AG10803 (cell line): ENCODE data around the gene MAP3K2.

Experiments used
- DNase-seq: peaks from one replicate; pipeline ENCODE4 v3.0.0; 2010; ENCODE audit warnings: low read depth
- H3K4me3 ChIP-seq: 2 replicates; pipeline ENCODE4 v1.5.1; 2011; ENCODE audit warnings: mild to moderate bottlenecking, low read length, control low read depth
- TF ChIP-seq, protein P1 (sequence below): conservative IDR thresholded peaks from 2 replicates; pipeline ENCODE4 v1.5.1; 2011; ENCODE audit warnings: mild to moderate bottlenecking, low read length, control low read depth, inconsistent platforms

MAP3K2 gene

DNA sequence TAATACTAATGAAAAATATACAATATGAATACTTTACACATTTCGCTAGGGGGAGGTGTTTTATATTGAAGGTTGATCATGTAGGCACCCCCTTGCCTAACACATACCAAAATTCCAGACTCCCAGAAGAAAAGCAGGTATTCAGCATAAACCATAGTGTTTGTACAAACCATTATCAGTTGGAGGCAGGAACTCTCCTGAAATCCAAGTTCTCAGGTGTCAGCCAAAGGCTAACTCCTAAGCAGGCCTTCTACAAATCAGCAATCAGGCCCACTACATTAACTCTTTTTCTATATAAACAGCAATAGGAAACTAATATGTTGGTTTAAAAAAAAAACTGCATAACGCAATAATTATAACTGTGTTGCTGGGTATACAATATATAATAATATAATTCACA lies 44.5 kb downstream of the MAP3K2 start:
- DNase-seq = no peak
- TF ChIP-seq, protein P1, sequence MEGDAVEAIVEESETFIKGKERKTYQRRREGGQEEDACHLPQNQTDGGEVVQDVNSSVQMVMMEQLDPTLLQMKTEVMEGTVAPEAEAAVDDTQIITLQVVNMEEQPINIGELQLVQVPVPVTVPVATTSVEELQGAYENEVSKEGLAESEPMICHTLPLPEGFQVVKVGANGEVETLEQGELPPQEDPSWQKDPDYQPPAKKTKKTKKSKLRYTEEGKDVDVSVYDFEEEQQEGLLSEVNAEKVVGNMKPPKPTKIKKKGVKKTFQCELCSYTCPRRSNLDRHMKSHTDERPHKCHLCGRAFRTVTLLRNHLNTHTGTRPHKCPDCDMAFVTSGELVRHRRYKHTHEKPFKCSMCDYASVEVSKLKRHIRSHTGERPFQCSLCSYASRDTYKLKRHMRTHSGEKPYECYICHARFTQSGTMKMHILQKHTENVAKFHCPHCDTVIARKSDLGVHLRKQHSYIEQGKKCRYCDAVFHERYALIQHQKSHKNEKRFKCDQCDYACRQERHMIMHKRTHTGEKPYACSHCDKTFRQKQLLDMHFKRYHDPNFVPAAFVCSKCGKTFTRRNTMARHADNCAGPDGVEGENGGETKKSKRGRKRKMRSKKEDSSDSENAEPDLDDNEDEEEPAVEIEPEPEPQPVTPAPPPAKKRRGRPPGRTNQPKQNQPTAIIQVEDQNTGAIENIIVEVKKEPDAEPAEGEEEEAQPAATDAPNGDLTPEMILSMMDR = no peak
- no peak overlapping the region for H3K4me3 ChIP-seq

DNA sequence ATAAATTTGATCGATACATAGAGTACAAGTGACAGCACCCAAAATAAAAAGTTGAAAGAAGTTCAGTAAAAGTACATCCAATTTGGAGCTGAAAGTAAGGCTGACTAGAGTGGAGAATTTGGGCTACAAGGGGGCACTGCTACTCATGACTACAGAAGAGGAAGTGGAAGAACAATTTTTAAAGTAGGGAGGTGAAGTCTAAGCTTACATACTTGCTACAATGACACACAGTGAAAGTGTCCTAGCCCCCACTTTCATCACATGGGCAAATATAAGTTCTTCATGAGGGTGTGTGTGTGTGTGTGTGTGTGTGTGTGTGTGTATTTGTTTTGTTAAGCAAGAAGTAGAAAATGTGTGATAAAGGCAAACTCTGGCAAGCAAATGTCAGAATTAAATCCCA lies 45.7 kb downstream of the MAP3K2 start:
- no peak for DNase-seq
- TF ChIP-seq, protein P1 = no peak
- H3K4me3 ChIP-seq = no peak overlapping the region

DNA sequence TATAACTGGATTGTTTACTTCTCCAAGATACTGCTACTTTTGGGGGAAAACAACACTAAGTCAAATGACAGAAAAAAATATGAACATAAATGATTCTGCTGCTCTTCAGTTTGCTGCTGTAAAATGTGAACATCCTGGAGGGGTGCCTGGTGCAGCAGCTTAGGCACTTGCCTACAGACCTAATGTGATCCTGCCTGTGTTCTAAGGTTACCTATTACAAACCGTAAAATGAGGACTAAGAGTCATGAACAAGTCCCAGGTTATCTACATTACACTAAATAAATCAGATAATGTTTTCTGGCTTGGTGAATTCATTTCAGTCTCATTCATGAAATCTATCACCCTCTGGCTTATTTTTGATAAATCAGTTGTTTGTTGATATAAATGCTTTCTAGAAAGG lies 55.4 kb downstream of the MAP3K2 start:
- H3K4me3 ChIP-seq = no peak overlapping the region
- TF ChIP-seq, protein P1 = no peak
- no peak for DNase-seq

DNA sequence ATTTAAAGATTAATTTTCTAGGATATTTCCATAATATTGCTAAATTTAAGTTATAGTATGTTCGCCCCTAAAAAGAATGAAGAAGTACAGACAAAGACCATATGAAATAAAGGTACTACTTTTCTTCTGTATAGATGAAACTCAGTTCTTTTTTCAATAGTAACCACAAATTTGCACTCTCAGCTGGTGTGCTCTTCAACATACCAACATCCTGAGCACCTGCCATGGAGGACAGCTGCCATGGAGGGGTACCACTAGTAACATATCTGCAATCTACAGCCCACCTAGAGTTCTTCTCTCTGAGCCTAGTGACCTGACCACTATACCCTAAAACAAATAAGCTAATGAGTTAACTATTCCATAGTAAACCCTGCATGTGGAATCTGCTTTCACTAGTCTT lies 57.0 kb downstream of the MAP3K2 start:
- DNase-seq = no peak
- TF ChIP-seq, protein P1 = no peak
- H3K4me3 ChIP-seq = no peak overlapping the region

DNA sequence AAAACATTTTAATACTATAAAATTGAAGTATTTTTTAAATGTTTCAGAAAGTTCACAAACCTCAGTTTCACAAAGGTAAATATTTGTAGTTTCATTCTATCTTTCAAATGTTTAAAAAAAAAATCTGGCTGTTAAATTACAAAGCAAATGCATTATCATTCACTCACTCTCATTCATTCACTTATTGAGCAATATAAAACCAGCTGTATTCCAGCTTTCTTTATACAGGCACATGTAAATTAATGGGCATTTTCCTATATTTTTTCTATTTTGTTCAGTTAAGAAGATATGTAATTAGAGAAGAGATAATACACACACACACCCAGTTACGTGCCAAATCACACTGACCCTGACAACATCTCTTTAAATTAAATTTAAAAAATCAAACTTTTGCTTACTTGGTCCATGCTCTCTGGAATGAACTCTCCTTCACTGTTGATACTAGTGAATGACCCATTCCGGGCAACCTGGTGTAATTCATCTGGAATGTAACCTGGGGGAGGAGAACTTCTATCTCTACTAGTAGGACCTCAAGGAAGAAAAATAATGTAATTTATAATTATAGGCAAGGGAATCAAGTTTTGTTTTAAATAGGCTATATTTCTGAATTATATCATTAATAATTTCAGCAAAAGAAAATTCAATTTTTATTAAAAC lies 61.4 kb downstream of the MAP3K2 start:
- DNase-seq = no peak
- TF ChIP-seq, protein P1 = no peak
- no peak overlapping the region for H3K4me3 ChIP-seq

DNA sequence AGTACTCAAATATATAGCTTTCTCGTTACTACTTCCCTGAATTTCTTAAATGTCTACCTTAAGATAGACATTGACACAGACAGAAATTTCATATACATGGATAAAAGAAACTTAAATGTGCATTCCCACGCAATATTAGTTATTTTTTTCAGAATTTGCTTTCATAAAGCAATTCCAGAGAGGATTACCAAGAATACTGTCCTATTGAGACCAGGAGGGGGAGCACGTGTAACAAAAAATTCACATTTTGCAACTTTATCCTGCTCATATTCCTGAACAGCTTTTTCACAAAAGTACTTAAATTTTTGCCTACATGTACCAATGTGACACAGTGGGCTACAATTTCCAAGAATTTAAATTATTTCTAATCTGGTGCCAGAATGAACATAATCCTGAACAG lies 63.1 kb downstream of the MAP3K2 start:
- TF ChIP-seq, protein P1 = peak; percentile 83
- peak; percentile 64 for DNase-seq
- no peak overlapping the region for H3K4me3 ChIP-seq

DNA sequence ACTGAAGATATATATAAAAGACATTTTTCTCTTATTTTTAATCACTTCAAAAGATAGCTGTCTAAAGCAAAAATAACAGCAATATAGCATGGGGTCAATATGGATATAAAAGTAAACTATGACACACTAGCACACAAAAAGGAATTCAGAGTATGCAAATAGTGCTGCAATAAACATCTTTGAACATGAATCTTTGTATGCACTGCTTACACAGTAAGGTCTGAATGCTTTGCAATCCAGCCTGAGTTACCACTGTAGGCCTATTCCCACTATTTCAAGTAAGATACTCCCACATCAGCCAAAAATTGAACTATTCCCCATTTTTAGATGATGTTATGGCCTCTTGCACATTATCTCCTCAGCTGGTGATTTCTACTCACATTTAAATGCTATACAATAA lies 66.5 kb downstream of the MAP3K2 start:
- TF ChIP-seq, protein P1 = no peak
- no peak overlapping the region for H3K4me3 ChIP-seq
- peak; percentile 63 for DNase-seq
